OCI-LY1 (cell line): ENCODE measurements around the gene CNTNAP2.

Experiments used
- H2AFZ ChIP-seq: fragments of 200-600 bp; sonication (generic), shearing (Covaris generic); 2 replicates; pipeline ENCODE4 v1.6.0; 2014; ENCODE audit warnings: antibody characterized with exemption, mild to moderate bottlenecking, low read length
- H3F3A ChIP-seq: fragments of 200-600 bp; sonication (generic), shearing (Covaris generic); 2 replicates; pipeline ENCODE4 v1.6.0; 2014; ENCODE audit warnings: mild to moderate bottlenecking, antibody characterized with exemption, low read length, moderate library complexity; ENCODE audit not compliant: insufficient read depth
- H3K27ac ChIP-seq: fragments of 200-600 bp; sonication (generic); 2 replicates; pipeline ENCODE4 v1.5.1; 2014; ENCODE audit warnings: low read length, mixed run types, mild to moderate bottlenecking, low read depth; ENCODE audit not compliant: poor library complexity, severe bottlenecking
- H3K27me3 ChIP-seq: fragments of 200-600 bp; sonication (generic); 2 replicates; pipeline ENCODE4 v1.6.0; 2014; ENCODE audit warnings: antibody characterized with exemption, mild to moderate bottlenecking, low read length, moderate library complexity; ENCODE audit not compliant: insufficient read depth
- H3K36me3 ChIP-seq: fragments of 200-600 bp; sonication (generic); 2 replicates; pipeline ENCODE4 v1.6.1; 2014; ENCODE audit warnings: mild to moderate bottlenecking, antibody characterized with exemption, low read length, moderate library complexity, mixed read lengths; ENCODE audit not compliant: insufficient read depth
- H3K4me1 ChIP-seq: fragments of 200-600 bp; sonication (generic); 2 replicates; pipeline ENCODE4 v1.5.1; 2014; ENCODE audit warnings: mild to moderate bottlenecking, low read length, moderate library complexity; ENCODE audit not compliant: insufficient read depth, severe bottlenecking
- H3K4me2 ChIP-seq: fragments of 200-600 bp; sonication (generic), shearing (Covaris generic); 2 replicates; pipeline ENCODE4 v1.6.1; 2014; ENCODE audit warnings: low read length
- H3K4me3 ChIP-seq: fragments of 200-600 bp; sonication (generic); 2 replicates; pipeline ENCODE4 v1.5.1; 2014; ENCODE audit warnings: low read length, low read depth, mild to moderate bottlenecking, mixed read lengths; ENCODE audit not compliant: poor library complexity, severe bottlenecking
- H3K79me2 ChIP-seq: fragments of 200-600 bp; shearing (Covaris generic); 2 replicates; pipeline ENCODE4 v1.6.1; 2016; ENCODE audit warnings: mixed run types, low read length, mixed read lengths; ENCODE audit not compliant: insufficient read depth
- H3K9ac ChIP-seq: fragments of 200-600 bp; sonication (generic), shearing (Covaris generic); 2 replicates; pipeline ENCODE4 v1.6.1; 2014; ENCODE audit warnings: mild to moderate bottlenecking, low read length, mixed read lengths
- H3K9me2 ChIP-seq: fragments of 200-600 bp; sonication (generic), shearing (Covaris generic); 2 replicates; pipeline ENCODE4 v1.6.1; 2014; ENCODE audit warnings: low read depth, mild to moderate bottlenecking, low read length, mixed read lengths
- H3K9me3 ChIP-seq: fragments of 200-600 bp; shearing (Covaris generic); 2 replicates; pipeline ENCODE4 v1.6.1; 2014; ENCODE audit warnings: low read length, mixed read lengths
- H4K20me1 ChIP-seq: fragments of 200-600 bp; sonication (generic), shearing (Covaris generic); 2 replicates; pipeline ENCODE4 v1.6.0; 2016; ENCODE audit warnings: mild to moderate bottlenecking, low read length; ENCODE audit not compliant: insufficient read depth
- CTCF ChIP-seq: fragments of 200-600 bp; sonication (generic), shearing (Covaris generic); IDR thresholded peaks from 2 replicates; pipeline ENCODE4 v1.5.1; 2017; ENCODE audit warnings: mild to moderate bottlenecking, antibody characterized with exemption, low read length, moderate library complexity, mixed read lengths
- EZH2 ChIP-seq: fragments of 200-600 bp; sonication (generic), shearing (Covaris generic); IDR thresholded peaks from 2 replicates; pipeline ENCODE4 v1.8.0; 2017; ENCODE audit warnings: borderline replicate concordance, mixed run types, mild to moderate bottlenecking, antibody characterized with exemption, low read length, moderate library complexity, mixed read lengths

The CNTNAP2 gene

GRCh38 chr7:148367731-148368475, 2251.3 kb downstream of the CNTNAP2 start:
- no peaks in the 10 kb centered on the region for H3K36me3 ChIP-seq
- H3K4me2 ChIP-seq, result no peak overlapping the region
- no peaks in the 10 kb centered on the region for H3K79me2 ChIP-seq
- H3K27ac ChIP-seq, result no peak overlapping the region
- TF ChIP-seq CTCF, result no peak
- TF ChIP-seq EZH2, result no peak
- no peaks in the 10 kb centered on the region for H3K4me1 ChIP-seq
- H3K27me3 ChIP-seq, result no peaks in the 10 kb centered on the region
- H3K9me3 ChIP-seq, result peaks cover 14% of the 10 kb centered on the region
- H3K9ac ChIP-seq, result no peak overlapping the region
- no peak overlapping the region for H2AFZ ChIP-seq
- H3F3A ChIP-seq, result 0 out of 2 replicates have a peak, but pooled peaks cover 3% of the 10 kb centered on the region
- no peaks in the 10 kb centered on the region for H3K9me2 ChIP-seq
- H4K20me1 ChIP-seq, result no peaks in the 10 kb centered on the region
- no peak overlapping the region for H3K4me3 ChIP-seq

- H4K20me1 ChIP-seq, result no peaks in the 10 kb centered on the region
- H3K4me3 ChIP-seq, result no peak overlapping the region
- 0 out of 2 replicates have a peak, but pooled peaks cover 3% of the 10 kb centered on the region for H3F3A ChIP-seq
- H3K27me3 ChIP-seq, result no peaks in the 10 kb centered on the region
- peaks cover 14% of the 10 kb centered on the region for H3K9me3 ChIP-seq
- no peak overlapping the region for H3K27ac ChIP-seq
- H3K79me2 ChIP-seq, result no peaks in the 10 kb centered on the region
- no peak overlapping the region for H3K4me2 ChIP-seq
- H3K4me1 ChIP-seq, result no peaks in the 10 kb centered on the region
- no peaks in the 10 kb centered on the region for H3K36me3 ChIP-seq
- H3K9me2 ChIP-seq, result no peaks in the 10 kb centered on the region
- H2AFZ ChIP-seq, result no peak overlapping the region
- no peak for TF ChIP-seq CTCF
- TF ChIP-seq EZH2, result no peak
- no peak overlapping the region for H3K9ac ChIP-seq
Measured at GRCh38 chr7:148368562-148368961, 2252.0 kb downstream of the CNTNAP2 start.

- no peak for TF ChIP-seq EZH2
- TF ChIP-seq CTCF, result no peak
- Histone ChIP-seq H3K27me3 (no peaks in the 10 kb centered on the region), H2AFZ (no peak overlapping the region), H3K36me3 (no peaks in the 10 kb centered on the region), H3K27ac (no peak overlapping the region), H3K4me2 (no peak overlapping the region), H3F3A (0 out of 2 replicates have a peak, but pooled peaks cover 2% of the 10 kb centered on the region), H3K9me2 (no peaks in the 10 kb centered on the region), H4K20me1 (no peaks in the 10 kb centered on the region), H3K4me1 (no peaks in the 10 kb centered on the region), H3K79me2 (no peaks in the 10 kb centered on the region), H3K4me3 (no peak overlapping the region), H3K9ac (no peak overlapping the region), H3K9me3 (peaks cover 12% of the 10 kb centered on the region)
Measured at GRCh38 chr7:148371280-148371937, 2254.8 kb downstream of the CNTNAP2 start.
